ENCODE data around the gene PLEKHG4B. TPM values are rescaled to one million over a fixed set of nuclear protein-coding genes. Genes with fewer than 3 reads are reported as not detected.
"Not testable (repeated sequence)": the region's sequence is repeated elsewhere in the genome, so short reads cannot be mapped to it uniquely, and the experiment has no call there.

The PLEKHG4B gene
- total RNA-seq, 1 experiment from 2014 or later, result 1.2 TPM

DNA sequence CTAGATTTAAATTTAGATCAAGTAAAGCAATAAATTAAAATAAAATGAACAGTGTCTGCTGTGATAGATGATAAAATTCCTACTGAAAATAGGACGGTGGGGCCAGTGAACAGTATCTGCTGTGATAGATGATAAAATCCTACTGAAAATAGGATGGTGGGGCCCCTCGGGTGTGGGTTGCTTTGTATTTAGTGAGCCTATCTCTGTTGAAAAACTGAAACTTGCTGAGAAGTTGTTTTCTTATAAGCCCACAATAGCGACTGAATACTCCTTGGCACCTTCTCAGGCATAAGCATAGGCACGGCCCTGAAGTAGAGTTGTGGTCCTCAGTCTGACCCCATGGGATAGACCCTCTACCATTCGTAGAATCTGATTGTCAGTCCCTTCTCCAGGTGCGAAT, 131.8 kb downstream of the PLEKHG4B start:
- DNase-seq, result no peak
- TF ChIP-seq EZH2phosphoT487 (IDR thresholded peaks at IDR 0.05; ENCODE audit: borderline replicate concordance, low read length) (no peak), EZH2 (IDR thresholded peaks at IDR 0.05; ENCODE audit: low read length, unreplicated experiment) (no peak)
- TF ChIP-seq, protein P1, sequence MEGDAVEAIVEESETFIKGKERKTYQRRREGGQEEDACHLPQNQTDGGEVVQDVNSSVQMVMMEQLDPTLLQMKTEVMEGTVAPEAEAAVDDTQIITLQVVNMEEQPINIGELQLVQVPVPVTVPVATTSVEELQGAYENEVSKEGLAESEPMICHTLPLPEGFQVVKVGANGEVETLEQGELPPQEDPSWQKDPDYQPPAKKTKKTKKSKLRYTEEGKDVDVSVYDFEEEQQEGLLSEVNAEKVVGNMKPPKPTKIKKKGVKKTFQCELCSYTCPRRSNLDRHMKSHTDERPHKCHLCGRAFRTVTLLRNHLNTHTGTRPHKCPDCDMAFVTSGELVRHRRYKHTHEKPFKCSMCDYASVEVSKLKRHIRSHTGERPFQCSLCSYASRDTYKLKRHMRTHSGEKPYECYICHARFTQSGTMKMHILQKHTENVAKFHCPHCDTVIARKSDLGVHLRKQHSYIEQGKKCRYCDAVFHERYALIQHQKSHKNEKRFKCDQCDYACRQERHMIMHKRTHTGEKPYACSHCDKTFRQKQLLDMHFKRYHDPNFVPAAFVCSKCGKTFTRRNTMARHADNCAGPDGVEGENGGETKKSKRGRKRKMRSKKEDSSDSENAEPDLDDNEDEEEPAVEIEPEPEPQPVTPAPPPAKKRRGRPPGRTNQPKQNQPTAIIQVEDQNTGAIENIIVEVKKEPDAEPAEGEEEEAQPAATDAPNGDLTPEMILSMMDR (conservative IDR thresholded peaks at IDR 0.05; ENCODE audit: low read depth, low read length), result no peak
- no peak overlapping the region for H3K27ac ChIP-seq (ENCODE audit: low read length)
- POLR2A ChIA-PET (ENCODE audit: unreplicated experiment), result no interaction called here
- H3K9ac ChIP-seq (ENCODE audit: low read length), result no peak overlapping the region
- peaks cover 34% of the 10 kb centered on the region for H3K4me1 ChIP-seq (ENCODE audit: insufficient read depth, low read length)
- no peak overlapping the region for H3K4me2 ChIP-seq (ENCODE audit: low read length)
- no peak for ATAC-seq
- no peaks in the 10 kb centered on the region for H3F3A ChIP-seq (ENCODE audit: low read length, unreplicated experiment)
- H3K4me3 ChIP-seq (ENCODE audit: low read length), result no peak overlapping the region
- CTCF ChIA-PET, result no interaction called here
- H3K9me3 ChIP-seq (ENCODE audit: low read length), result no peaks in the 10 kb centered on the region
- no peaks in the 10 kb centered on the region for H3K27me3 ChIP-seq (ENCODE audit: low read length)
- no peak overlapping the region for H2AFZ ChIP-seq (ENCODE audit: low read length)
- peaks cover 42% of the 10 kb centered on the region for H4K20me1 ChIP-seq (ENCODE audit: low read length)
- intact Hi-C loops (cut with micrococcal nuclease), result loop anchor here (5.0 kb wide), 1 partner anchor 49 kb away; the partner anchor contains the start of gene PDCD6
- H3K9me2 ChIP-seq (replicated peaks; ENCODE audit: low read length), result no peaks in the 10 kb centered on the region
- BruUV-seq (replicated peaks), result no TSS peak
- peaks cover 72% of the 10 kb centered on the region for H3K79me2 ChIP-seq (ENCODE audit: low read length)
- peaks cover 42% of the 10 kb centered on the region for H3K36me3 ChIP-seq (ENCODE audit: low read depth, low read length)

DNA sequence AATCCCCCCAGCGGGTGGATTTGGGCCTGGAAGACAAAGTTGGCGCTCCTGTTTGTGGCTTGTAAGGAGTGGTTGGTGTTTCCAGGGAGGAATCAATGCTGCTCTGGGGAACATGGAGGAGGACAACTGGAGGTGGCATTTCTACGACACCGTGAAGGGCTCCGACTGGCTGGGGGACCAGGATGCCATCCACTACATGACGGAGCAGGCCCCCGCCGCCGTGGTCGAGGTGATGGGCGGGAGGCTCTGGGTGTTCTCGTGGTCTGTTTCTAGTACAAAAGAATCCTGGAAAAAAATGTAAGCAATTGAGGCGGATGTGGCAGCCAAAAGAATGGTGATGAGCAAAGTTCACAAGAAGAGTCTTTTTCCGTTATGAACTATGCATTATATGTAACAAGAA, 133.4 kb downstream of the PLEKHG4B start:
- no TSS peak for BruUV-seq (replicated peaks)
- H4K20me1 ChIP-seq (ENCODE audit: low read length), result peaks cover 27% of the 10 kb centered on the region
- H3K27ac ChIP-seq (ENCODE audit: low read length), result no peak overlapping the region
- DNase-seq (no peak), ATAC-seq (no peak)
- no peak overlapping the region for H3K4me2 ChIP-seq (ENCODE audit: low read length)
- ChIA-PET POLR2A (ENCODE audit: unreplicated experiment) (no interaction called here), CTCF (no interaction called here)
- intact Hi-C loops (cut with micrococcal nuclease), result no loop called here
- peaks cover 54% of the 10 kb centered on the region for H3K36me3 ChIP-seq (ENCODE audit: low read depth, low read length)
- no peaks in the 10 kb centered on the region for H3K27me3 ChIP-seq (ENCODE audit: low read length)
- no peak overlapping the region for H2AFZ ChIP-seq (ENCODE audit: low read length)
- H3K4me3 ChIP-seq (ENCODE audit: low read length), result no peak overlapping the region
- peaks cover 56% of the 10 kb centered on the region for H3K79me2 ChIP-seq (ENCODE audit: low read length)
- no peaks in the 10 kb centered on the region for H3K9me3 ChIP-seq (ENCODE audit: low read length)
- peaks cover 26% of the 10 kb centered on the region for H3K4me1 ChIP-seq (ENCODE audit: insufficient read depth, low read length)
- H3F3A ChIP-seq (ENCODE audit: low read length, unreplicated experiment), result no peaks in the 10 kb centered on the region
- TF ChIP-seq, protein P1 (conservative IDR thresholded peaks at IDR 0.05; ENCODE audit: low read depth, low read length), result no peak
- H3K9me2 ChIP-seq (replicated peaks; ENCODE audit: low read length), result no peaks in the 10 kb centered on the region
- H3K9ac ChIP-seq (ENCODE audit: low read length), result no peak overlapping the region

- intact Hi-C loops (cut with micrococcal nuclease), result not testable (repeated sequence)
These were observed 135.4 kb downstream of the PLEKHG4B start for GRCh38 chr5:227375-227774.

More at GRCh38 chr5:227375-227774, 135.4 kb downstream of the PLEKHG4B start:
- H3K9me2 ChIP-seq (replicated peaks; ENCODE audit: low read length); BruUV-seq (replicated peaks); H3F3A ChIP-seq (ENCODE audit: low read length, unreplicated experiment); DNase-seq; H3K27me3 ChIP-seq (ENCODE audit: low read length); H3K4me1 ChIP-seq (ENCODE audit: insufficient read depth, low read length); H2AFZ ChIP-seq (ENCODE audit: low read length); ATAC-seq; H3K9me3 ChIP-seq (ENCODE audit: low read length); H4K20me1 ChIP-seq (ENCODE audit: low read length); POLR2A ChIA-PET (ENCODE audit: unreplicated experiment); H3K4me3 ChIP-seq (ENCODE audit: low read length); CTCF ChIA-PET; H3K9ac ChIP-seq (ENCODE audit: low read length); H3K27ac ChIP-seq (ENCODE audit: low read length); H3K4me2 ChIP-seq (ENCODE audit: low read length): not testable (repeated sequence)
- Histone ChIP-seq H3K79me2 (ENCODE audit: low read length) (peaks cover 36% of the 10 kb centered on the region), H3K36me3 (ENCODE audit: low read depth, low read length) (peaks cover 60% of the 10 kb centered on the region)
